ENCODE data around the gene PIP5K1C.

PIP5K1C gene

DNA sequence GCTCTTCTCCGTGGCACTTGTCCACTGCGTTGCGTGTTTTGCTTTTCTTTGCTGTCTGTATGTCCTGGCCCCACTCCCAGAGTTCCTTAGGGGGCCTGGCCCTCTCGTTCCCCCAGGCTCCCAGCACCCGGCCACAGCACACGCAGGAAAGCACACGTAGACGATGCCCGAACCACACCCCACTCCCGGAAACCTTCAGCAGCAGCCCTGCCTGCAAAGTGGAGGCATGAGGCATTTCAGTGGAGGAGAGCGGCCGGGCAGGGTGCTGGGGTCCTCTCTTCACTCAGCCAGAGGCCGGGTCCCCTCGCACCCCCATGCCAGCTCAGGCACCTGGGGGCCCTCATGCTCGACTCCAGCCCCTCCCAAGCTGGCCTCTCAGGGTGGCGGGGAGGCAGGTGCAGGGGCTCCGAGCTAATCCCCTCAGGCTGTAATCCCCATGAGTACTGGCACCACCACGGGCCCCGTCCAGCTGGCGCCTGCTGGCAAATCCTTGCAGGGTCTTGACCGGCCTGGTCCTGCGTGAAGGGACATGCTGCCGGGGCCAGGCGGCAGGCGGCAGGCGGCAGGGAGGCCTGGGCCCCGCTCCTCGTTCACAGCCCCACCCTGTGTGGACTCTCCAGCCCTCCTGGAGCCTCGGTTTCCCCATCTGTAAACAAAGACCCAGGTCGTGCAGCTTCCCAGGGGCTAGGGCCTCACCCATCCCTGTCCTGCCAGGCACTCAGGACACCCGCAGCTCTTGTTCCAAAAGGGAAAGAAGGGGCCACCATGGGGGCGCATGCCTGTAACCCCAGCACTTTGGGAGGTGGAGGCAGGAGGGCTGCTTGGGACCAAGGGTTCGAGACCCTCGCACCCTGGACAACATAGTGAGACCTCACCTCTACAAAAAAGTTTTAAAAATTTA lies 7.0 kb downstream of the PIP5K1C start:
- no peak for DNase-seq

DNA sequence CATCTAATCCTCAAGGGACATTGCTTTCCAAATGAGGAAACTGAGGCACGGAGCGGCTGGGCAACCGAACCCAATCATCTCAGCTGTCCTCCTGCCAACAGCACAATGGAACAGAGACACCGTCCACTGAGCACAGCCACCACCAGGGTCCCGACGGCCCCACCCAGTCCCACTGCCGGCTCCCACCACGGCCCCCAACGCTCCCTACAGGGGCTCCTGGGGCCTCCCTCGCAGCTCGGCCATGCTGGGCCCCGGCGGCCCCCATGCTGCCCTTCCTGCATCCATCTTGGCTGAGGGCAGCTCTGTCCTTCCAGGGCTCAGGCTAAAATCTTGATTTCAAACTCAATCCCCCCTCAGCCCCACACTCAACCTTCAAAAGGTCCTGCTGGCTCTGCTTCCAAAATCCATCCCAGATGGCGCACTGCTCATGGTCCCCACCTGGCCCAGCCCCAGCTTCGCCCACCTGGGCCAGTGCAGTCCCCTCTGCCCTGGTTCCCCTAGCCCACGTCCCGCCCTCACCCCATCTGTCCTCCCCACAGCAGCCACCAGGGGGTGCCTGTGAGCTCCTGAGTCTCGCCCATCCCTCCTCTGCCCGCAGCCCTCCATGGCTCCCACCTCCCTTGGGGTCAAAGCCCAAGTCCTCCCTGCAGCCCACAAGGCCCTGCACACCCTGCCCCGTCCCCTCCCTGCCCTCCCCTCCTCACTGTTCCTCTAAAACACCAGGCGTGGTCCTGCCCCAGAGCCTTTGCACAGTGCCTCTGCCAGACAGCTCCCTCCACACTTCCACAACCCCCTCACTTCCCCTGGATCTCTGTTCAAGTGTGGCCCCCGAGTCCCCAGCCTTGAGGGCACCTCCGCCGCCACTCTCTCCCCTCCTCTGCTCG lies 7.9 kb downstream of the PIP5K1C start:
- no peak for DNase-seq

- DNase-seq, result no peak
Measured at GRCh38 chr19:3691726-3692125, 8.5 kb downstream of the PIP5K1C start.

DNA sequence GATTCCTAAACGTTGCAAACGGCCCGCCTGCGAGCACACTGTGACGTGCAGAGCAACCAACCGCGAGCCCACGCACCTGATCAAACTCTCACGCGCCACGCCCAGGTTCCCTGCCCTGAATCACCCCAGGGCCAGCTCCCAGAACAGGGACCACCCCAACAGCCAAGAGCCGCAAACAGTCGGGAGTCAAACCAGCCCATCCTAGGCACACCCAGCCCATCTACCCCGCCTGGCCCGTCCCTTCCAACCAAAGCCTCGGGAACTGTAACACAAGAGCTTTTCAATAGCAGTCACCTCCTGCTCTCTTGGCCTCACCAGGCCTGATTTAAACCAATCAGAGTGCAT lies 8.9 kb downstream of the PIP5K1C start:
- DNase-seq, result no peak

- no peak for DNase-seq
Measured at GRCh38 chr19:3690551-3691371, 9.5 kb downstream of the PIP5K1C start.

DNA sequence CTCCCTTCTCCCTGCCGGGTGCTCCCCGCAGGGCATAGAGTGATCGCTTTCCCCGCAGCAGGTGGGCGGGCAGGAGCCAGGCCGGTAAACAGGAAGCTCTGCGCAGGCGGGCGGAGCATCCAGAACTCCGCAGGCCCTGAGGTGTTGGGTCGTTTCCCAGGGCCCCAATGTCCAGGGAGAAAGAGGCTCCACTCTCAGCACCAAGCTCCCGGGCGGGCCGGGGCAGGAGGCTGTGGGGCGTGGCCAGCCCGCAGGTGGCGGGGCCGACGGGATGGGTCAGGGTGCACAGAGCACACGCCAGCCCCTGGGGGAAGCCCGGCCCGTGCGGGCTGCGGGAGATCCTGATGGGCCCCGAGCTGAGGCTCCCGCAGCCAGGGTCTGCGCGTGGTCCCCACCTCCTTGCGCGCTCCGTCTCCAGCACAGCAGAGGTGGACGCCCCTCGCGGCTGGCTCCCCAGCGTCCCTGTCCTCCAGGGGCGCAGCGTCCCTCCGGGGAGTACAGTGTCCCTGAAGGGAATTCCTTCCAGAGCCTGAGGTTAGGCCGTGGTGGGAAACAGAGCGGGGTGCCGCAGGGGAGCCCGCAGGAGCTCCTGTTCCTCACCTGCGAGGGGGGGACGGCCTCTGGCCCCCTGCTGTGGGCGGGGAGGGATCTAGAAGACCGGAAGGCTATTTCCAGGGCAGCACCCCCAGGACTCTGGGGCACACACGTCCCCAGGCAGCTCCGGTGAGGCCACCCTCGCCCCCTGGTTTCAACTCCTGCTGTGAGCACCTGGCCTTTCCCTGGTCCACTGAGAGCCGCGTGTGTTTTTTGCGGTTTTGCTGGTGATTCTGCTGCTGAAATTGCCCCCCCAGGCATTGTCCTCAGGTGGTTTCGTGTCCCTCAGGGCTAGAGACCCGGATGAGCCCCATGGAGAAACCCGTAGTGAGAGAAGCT lies 12.2 kb downstream of the PIP5K1C start:
- no peak for DNase-seq

GRCh38 chr19:3687393-3687773 lies 12.9 kb downstream of the PIP5K1C start:
- no peak for DNase-seq

DNA sequence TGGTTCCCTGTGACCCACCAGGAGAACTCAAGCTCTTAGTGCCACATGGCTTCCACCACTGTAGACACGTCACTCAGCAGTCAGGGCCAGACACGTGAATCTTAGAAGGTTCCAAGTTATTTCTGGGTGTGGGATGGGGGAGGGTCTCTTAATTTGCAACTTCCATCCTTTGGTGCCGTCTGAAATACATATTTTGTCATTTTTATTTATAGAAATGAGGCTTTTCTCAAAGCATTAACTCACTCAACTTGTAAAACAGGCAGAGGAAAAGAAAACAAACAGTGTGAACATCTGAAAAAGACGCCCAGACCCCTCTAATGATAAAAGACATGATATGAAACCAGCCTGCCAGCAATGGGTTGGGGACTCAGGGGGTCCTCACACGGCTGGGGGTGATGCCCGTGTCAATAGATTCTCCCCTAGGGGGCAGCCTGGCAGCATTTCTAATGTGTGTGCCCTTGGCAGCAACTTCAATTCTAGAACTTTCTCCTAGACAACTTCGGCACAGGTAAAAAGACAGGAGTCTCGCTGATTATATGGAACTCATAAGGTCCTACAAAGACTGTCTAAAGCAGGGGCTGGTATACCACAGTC lies 15.4 kb downstream of the PIP5K1C start:
- no peak for DNase-seq

DNA sequence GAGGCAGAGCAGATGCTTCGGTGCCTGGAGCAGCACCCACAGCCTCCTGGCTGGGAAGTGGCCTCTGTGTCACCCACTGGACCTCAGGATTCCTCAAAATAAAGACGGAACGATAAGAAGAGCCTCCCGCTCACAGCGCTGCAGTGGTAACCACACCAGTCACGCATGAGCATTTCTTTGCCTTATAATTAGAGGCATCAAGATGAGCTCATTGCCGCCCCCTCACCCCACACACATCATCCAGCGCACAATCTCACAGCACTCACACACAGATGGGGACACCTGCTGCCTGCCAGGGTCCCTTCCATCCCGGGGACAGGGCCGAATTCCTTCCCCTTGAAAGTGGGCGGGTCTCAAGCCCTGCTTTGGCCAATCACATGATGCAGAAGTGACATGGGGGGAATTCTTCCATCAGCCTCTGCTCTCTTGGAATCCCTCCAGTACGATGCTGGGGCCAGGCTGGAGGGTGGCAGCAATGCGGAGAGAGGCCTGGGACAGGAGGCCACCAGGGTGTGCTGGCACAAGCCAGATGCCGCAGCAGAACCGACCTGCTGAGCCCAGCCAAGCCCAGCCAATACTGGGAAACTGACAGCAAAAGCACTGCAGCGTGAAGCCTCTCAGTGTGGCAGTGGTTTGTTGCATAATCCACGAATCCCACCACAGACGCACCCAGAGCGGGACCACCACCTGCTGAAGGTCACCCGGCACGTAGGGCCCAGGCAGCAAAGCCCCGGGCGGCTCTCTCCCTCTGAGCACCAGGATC lies 16.0 kb downstream of the PIP5K1C start:
- DNase-seq, result no peak

GRCh38 chr19:3683405-3684053 lies 16.7 kb downstream of the PIP5K1C start:
- DNase-seq, result no peak

DNA sequence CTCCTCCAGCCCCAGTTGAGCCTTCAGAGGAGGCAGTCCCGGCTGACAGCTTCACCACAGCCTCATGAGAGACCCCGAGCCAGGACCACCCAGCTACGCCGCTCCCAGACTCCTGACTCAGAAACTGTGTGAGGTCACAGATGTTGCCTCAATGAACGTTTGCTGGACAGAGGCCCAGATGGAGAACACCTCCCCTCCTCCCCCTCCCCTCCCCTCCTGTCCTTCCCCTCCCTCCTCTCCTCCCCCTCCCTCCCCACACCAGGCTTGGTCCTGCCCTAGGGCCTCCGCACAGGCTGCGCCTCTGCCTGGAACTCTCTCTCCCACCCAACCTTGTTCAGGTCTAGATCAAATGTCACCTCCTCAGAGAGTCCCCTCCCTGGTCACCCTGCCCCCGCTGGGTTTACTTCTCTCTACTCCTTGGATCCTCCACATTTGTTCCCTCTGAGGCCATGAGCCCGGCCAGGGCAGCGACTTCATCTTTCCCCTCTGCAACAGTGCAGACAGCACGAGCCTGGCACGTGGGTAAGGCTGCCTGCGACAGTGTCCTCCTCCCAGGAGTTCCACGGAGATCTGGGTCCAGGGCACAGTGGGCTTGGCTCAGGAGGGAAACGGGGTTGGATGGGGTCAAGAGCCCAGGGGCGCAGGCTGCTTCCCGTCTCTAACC lies 17.4 kb downstream of the PIP5K1C start:
- no peak for DNase-seq

DNA sequence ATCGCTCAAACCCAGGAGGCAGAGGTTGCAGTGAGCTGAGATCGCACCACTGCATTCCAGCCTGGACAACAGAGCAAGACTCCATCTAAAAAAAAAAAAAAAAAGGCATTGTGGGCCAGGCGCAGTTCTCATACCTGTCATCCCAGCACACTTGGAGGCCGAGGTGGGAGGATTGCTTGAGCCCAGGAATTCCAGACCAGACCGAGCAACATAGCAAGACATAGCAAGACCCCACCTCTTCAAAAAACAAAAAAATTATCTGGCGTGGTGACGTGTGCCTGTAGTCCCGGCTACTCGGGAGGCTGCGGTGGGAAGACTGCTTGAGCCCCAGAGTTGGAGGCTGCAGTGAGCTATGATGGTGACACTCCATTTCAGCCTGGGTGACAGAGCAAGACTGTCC lies 18.0 kb downstream of the PIP5K1C start:
- DNase-seq, result no peak

DNA sequence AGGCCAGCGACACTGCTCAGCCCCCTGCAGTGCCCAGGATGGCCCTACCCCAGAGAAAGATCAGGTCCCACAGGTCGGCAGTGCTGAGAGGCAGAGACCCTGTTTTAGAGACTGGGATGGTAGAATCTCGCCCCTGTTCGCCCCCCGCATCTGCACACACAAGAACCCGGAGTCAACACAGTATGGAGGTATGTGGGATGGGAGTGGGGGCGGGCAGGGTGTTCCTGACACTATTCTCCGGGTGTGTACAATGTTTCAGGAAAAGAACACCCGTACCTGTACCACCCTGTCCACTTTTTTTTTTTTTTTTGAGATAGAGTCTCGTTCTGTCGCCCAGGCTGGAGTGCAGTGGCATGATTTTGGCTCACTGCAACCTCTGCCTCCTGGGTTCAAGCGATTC lies 19.3 kb downstream of the PIP5K1C start:
- DNase-seq, result no peak

DNA sequence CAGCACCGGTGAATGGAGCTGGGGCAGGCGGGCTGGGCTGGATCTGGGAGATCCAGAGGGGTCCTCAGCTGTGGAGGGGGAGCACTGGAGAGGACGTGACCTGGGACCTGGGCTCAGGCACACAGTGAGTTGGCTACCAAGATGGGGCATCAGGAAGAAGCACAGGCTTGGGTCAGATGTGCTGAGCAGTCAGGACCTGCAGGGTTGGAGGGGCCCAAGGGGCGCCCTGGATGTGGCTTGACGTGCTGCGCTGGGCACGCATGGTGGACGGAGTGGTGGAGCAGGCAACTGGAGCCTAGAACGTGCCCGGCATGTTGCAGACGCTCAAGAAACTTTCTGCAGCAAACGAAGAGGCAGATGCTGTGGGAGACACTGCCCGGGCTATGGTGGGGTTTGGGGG lies 20.7 kb downstream of the PIP5K1C start:
- DNase-seq, result no peak

DNA sequence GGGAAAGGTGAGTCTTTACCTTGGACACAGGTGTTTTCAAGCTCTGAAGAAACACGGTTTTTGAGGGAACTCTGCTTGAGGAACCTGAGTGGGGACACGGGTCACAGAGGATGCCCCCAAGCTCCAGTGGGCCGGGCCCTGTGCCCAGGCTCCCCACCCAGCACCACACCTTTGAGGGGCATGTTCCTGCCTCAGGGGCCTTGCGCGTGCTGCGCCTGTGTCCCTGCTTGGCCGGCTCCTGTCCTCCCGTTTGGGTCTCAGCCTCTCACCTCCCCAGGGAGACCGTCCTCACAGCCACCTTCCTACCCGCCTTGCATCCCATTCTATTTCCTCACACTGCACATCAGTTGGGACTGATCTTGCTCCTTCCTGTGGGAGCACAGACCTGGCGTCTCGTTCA lies 21.1 kb downstream of the PIP5K1C start:
- no peak for DNase-seq

DNA sequence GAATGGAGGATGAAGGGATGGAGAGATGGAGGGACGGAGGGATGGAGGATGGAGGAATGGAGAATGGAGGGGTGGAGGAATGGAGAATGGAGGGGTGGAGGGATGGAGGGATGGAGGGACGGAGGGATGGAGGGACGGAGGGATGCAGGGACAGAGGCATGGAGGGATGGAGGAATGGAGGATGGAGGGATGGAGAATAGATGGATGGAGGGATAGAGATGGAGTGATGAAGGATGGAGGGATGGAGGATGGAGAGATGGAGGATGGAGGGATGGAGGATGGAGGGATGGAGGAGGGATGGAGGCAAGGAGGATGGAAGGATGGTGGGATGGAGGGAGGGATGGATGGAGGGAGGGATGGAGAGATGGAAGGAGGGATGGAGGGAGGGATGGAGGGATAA lies 22.1 kb downstream of the PIP5K1C start:
- no peak for DNase-seq

GRCh38 chr19:3674784-3675543 lies 25.3 kb downstream of the PIP5K1C start:
- no peak for DNase-seq

GRCh38 chr19:3673506-3674439 lies 26.5 kb downstream of the PIP5K1C start:
- no peak for DNase-seq

Data from NCI-H226 (cell line).